Thoracic aorta (tissue), 2 donors: ENCODE results near the gene PLA2G6. TPM values are rescaled to one million over a fixed set of nuclear protein-coding genes. Genes with fewer than 3 reads are reported as not detected.
A peak's percentile ranks its signal among the peaks of the same experiment; 100 is the strongest.

ENCODE experiments used
- ATAC-seq: fragments of 150-250 bp; one replicate; pipeline ENCODE4 v1.8.0; 2017; ENCODE audit warnings: low read depth; ENCODE audit not compliant: insufficient number of reproducible peaks, low FRiP score
- DNase-seq: peaks from one replicate; pipeline ENCODE4 v3.0.0-alpha.2; 2020; ENCODE audit warnings: low spot score
- H3K27ac ChIP-seq, 2 donors: fragments of 200-600 bp; sonication (generic); 1 replicate in 1 of 2; 2 replicates in 1 of 2; pipeline ENCODE4 v1.5.1; 2016; ENCODE audit warnings: mild to moderate bottlenecking in 2 of 2, moderate library complexity in 2 of 2
- H3K27me3 ChIP-seq: fragments of 200-600 bp; sonication (generic); replicated peaks from 2 replicates; pipeline ENCODE4 v1.6.0; 2016; ENCODE audit warnings: mild to moderate bottlenecking; ENCODE audit not compliant: insufficient read depth
- H3K36me3 ChIP-seq: fragments of 200-600 bp; sonication (generic); one replicate; pipeline ENCODE4 v1.5.1; 2016
- H3K4me1 ChIP-seq, 2 donors: fragments of 200-600 bp; sonication (generic); 1 replicate in 1 of 2; 2 replicates in 1 of 2; pipeline versions ENCODE4 v1.5.1 to v1.6.0; 2016; ENCODE audit warnings: low read depth in 2 of 2, mild to moderate bottlenecking in 1 of 2; ENCODE audit not compliant: control insufficient read depth in 1 of 2
- H3K4me3 ChIP-seq: fragments of 200-600 bp; sonication (generic); 2 replicates; pipeline ENCODE4 v1.5.1; 2016; ENCODE audit warnings: mild to moderate bottlenecking
- H3K9me3 ChIP-seq: fragments of 200-600 bp; sonication (generic); 2 replicates; pipeline ENCODE4 v1.5.1; 2016
- CTCF ChIP-seq: fragments of 200-600 bp; sonication (generic); IDR thresholded peaks from one replicate; pipeline ENCODE4 v1.5.1; 2019; ENCODE audit warnings: antibody characterized with exemption
- total RNA-seq, 2 donors: library from RNA; depleted of rRNA; stranded (reverse); fragments of >200 nt; gene quantifications; one replicate each; pipeline versions ENCODE4 v1.1.0 to v1.2.3, GENCODE V29; 2016

PLA2G6 gene
- total RNA-seq, 2 donors from 2014 or later, result 27.4 to 50.4 TPM

- H3K9me3 ChIP-seq, result no peaks in the 10 kb centered on the region
- H3K36me3 ChIP-seq, result no peaks in the 10 kb centered on the region
- H3K4me1 ChIP-seq, result peaks cover 20 to 38% of the 10 kb centered on the region in 2 donors
- peak overlapping the region; percentile 100 for H3K27ac ChIP-seq
- TF ChIP-seq CTCF, result no peak
- H3K27me3 ChIP-seq, result no peaks in the 10 kb centered on the region
- H3K4me3 ChIP-seq, result peak overlapping the region; percentile 97
- ATAC-seq, result peak; percentile 39
- DNase-seq, result peak; percentile 81
These were observed 20.9 kb upstream of the PLA2G6 start for GRCh38 chr22:38202437-38203089.

- Histone ChIP-seq H3K36me3 (no peaks in the 10 kb centered on the region), H3K4me3 (peak within 1 kb of the TSS; percentile 97), H3K27ac (peak within 1 kb of the TSS; percentile 100), H3K9me3 (no peaks in the 10 kb centered on the region), H3K4me1 (peaks cover 20 to 38% of the 10 kb centered on the region in 2 donors), H3K27me3 (no peaks in the 10 kb centered on the region)
- no peak for TF ChIP-seq CTCF
- DNase-seq, result peak; percentile 86
- peak; percentile 90 for ATAC-seq
These were observed 20.2 kb upstream of the PLA2G6 start, which contains the start of gene MAFF for GRCh38 chr22:38201711-38202436. Gene MAFF (plus strand): TSS chr22:38201994. CDS start chr22:38213854, 11,860 bp downstream.

GRCh38 chr22:38201371-38201710 is 19.7 kb upstream of the PLA2G6 start:
- ATAC-seq, result no peak
- Histone ChIP-seq H3K27ac (peak overlapping the region; percentile 80 to 100), H3K4me1 (peaks cover 20 to 34% of the 10 kb centered on the region in 2 donors), H3K9me3 (no peaks in the 10 kb centered on the region), H3K36me3 (no peaks in the 10 kb centered on the region), H3K27me3 (no peaks in the 10 kb centered on the region), H3K4me3 (peak overlapping the region; percentile 97)
- no peak for TF ChIP-seq CTCF
- DNase-seq, result no peak

- Histone ChIP-seq H3K4me1 (peaks cover 15 to 20% of the 10 kb centered on the region in 2 donors), H3K27me3 (no peaks in the 10 kb centered on the region), H3K4me3 (no peak overlapping the region), H3K9me3 (no peaks in the 10 kb centered on the region), H3K36me3 (no peaks in the 10 kb centered on the region), H3K27ac (no peak overlapping the region)
- ATAC-seq (no peak), DNase-seq (no peak)
- TF ChIP-seq CTCF, result no peak
These were observed 18.4 kb upstream of the PLA2G6 start for GRCh38 chr22:38199826-38200559.
